ENCODE data around the gene NFKBIE. TPM values are rescaled to one million over a fixed set of nuclear protein-coding genes. Genes with fewer than 3 reads are reported as not detected.

Gene NFKBIE, protein sequence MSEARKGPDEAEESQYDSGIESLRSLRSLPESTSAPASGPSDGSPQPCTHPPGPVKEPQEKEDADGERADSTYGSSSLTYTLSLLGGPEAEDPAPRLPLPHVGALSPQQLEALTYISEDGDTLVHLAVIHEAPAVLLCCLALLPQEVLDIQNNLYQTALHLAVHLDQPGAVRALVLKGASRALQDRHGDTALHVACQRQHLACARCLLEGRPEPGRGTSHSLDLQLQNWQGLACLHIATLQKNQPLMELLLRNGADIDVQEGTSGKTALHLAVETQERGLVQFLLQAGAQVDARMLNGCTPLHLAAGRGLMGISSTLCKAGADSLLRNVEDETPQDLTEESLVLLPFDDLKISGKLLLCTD
- total RNA-seq = 4.3 and 8.9 TPM in 2 replicates

DNA sequence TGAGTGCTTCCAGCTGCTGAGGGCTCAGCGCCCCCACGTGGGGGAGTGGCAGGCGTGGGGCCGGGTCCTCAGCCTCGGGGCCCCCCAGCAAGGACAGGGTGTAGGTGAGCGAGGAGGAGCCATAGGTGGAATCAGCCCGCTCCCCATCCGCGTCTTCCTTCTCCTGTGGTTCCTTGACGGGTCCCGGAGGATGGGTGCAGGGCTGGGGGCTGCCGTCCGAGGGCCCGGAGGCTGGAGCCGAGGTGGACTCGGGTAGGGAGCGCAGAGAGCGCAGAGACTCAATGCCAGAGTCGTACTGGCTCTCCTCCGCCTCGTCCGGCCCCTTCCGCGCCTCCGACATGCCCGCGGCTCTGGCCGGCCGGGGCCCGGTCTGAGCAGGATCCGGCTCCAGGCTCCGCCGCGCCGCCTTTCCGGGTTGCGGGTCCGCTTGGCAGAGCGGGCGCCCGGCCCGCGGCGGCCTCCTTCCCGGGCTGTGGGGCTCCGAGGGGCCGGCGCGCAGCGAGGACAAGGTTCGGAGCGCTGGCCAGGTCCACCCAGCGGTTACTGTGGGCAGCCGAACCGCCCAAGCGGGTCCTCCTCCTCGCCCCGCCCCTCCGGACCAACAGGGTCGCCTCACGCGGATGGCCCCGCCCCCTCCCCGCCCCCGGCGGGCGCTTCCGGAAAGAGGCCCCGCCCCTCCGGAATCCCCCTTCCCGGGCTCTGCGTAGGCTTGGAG lies at the start of gene NFKBIE:
NFKBIE (minus strand) TSS at position 545 of the 715 bp plus-strand sequence; CDS start at position 340, 205 bp downstream.

DNA sequence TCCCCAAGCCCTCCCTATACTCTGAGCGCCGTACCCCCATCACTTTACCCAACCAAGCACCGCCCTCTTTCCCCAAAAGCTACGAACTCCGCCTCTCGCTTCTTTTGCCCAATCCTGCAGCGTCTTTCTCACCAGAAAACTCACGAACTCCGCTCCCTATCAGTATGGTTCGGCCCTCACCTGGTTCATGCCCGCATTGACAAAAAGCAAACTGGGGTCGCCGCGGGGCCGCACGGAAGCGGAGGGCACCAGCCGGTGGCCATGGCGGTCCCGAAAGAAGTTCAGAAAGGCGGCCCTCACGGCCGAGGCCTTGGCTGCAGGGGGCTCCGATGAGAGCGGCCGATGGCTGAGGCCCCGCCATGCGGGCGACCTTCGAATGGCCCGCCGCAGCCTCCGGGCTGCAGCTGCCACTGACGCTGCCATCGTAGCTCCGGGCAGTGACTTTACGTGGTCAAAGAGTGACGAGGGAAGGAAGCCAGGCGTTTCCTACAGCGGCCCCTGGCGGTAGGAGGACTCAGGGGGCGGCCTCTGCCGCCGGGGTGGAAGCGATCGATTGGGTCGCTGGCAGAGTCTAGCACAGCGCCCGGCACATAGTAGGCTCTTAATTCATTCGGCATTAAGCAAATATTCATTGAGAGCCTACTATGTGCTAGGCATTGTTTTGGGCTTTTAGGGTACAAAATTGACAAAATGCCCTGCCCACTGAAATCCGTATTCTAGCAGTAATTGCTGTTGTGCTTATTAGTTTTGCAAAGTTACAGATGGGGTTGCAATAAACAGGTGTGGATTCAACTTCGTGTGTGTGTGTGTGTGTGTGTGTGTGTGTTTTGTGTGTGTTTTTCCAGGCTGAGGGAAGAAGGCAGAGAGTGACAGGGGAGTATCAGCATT lies 47.8 kb upstream of the NFKBIE start, which contains the start of gene AARS2:
AARS2 (minus strand) TSS at position 447 of the 888 bp plus-strand sequence; CDS start at position 423, 24 bp downstream.

DNA sequence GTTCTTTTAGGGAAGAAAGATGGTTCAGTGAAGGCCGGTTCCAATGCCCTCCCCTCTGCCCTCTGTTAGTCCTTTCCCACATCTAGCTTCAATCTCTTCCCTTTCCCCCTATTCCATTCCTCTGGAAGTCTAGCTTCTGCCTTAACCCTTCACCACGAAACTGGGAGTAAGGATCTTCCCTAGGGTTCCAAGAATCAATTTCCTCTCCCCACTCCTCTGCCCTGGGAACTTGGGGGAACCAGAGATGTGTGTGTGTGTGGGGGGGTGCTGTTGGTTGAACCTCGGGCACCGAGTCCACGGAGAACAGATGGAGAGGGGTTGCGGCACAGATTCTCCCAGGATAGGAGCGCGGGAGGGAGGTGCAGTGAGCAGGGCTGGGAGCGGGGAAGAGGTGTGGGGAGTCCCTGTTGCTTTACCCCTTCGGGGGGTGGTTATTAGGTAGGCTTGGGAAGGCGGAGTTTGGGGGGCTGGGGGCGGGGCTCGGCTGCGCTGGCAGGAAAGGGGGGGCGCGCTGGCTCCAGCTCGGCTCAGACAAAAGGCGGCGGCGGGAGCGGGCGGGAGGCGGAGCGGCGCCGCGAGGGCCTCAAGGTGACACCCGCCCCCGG lies 4.7 kb upstream of the NFKBIE start, which contains the start of gene TMEM151B:
TMEM151B (plus strand) TSS at position 530 of the 605 bp plus-strand sequence. CDS start 293 bp downstream, outside the sequence.

DNA sequence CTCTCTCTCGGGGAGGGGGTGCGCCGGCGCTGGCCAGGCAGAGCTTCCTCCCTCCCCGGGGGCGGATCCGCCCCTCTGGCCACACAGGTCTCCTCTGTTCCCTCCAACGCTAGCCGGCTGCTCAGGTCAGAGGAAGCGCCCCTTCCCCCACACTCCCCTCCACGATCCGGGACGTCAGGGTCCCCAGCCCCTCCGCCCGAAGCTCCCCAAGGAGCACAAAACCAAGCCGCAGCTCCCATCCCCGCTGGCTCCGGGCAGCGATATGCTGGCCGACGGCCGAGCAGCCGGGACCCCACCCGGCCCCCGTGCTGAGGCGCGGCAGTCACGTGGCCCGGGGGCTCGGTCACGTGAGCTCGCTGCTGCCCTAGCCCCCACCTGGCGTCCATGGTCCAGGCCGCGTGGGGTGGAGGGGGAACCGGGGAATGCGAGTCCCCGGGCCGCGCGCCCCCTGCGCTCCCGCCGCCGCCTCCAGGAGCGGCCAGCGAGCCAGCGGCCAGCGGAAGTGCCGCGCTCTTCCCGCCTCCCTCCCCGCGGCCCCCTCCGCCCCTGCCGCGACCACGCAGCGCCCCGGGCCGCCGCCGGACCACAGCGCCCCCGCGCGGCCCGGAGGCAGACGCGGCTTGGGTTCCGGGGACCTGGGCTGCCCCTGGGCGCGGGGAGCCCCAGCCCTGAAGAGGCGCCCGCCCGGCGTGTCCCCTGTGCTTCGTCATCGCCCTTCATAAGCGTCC lies 8.2 kb downstream of the NFKBIE start, which contains the start of gene SLC35B2:
SLC35B2 (minus strand) TSS at position 504 of the 728 bp plus-strand sequence; CDS start at position 386, 118 bp downstream.

DNA sequence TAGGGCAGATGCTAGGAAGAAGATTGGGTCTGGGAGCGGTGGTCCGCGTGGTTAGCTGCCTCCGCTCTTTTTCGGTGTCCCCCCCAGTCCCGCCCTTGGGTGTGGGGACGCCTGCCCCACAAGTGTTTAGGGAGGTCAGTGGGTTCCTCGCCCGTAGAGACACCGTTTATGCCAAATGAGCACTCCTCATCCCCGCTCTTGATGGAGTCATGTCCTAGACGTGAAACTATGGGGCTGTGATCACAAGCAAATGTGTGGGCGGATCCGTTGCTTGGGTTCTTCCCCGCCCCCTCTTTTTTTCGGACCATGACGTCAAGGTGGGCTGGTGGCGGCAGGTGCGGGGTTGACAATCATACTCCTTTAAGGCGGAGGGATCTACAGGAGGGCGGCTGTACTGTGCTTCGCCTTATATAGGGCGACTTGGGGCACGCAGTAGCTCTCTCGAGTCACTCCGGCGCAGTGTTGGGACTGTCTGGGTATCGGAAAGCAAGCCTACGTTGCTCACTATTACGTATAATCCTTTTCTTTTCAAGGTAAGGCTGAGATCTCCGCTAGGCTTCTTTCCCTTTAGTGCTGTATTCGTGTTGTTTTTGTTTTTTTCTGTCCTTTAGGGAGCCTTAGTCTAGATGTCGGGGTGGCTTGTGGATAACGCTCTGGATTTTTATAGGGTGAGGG lies 18.6 kb downstream of the NFKBIE start, which contains the start of gene HSP90AB1:
HSP90AB1 (plus strand) TSS at position 439 of the 675 bp plus-strand sequence. CDS start 1,529 bp downstream, outside the sequence.

DNA sequence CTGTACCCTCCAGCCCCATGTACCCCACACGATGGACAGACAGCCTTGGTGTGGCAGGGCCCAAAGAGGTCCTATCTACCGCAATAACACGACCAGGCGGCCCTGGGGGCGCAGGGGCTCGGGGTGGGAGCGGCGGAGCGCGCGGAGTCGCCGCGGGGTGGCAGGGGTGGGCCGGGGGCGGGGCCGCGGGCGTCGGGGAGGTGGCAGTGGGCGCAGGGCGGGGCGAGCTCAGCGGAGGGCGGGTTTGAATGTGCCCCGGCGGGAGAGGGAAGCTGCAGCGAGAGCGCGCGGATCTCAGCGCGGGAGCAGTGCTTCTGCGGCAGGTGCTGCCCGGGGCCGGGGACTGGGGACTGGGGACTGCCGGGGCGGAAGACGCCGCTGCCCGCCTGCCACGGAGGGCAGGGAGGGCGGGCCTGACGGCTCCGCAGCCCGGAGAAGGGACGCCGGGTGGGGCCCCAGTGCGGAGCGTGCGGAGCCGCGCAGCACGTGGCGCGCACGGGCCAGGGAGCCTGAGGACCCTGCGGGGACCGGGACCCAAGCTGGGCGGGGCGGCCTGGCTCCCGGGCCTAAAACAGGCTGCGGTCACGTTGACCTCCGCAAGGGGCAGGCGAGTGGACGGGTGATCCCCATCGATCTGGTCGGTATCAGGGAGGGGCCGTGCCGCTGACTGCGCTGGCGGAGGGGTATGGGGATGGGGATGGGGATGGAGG lies 41.9 kb downstream of the NFKBIE start, which contains the start of gene SLC29A1:
SLC29A1 (plus strand) TSS at position 277 of the 710 bp plus-strand sequence. CDS start 3,719 bp downstream, outside the sequence.

DNA sequence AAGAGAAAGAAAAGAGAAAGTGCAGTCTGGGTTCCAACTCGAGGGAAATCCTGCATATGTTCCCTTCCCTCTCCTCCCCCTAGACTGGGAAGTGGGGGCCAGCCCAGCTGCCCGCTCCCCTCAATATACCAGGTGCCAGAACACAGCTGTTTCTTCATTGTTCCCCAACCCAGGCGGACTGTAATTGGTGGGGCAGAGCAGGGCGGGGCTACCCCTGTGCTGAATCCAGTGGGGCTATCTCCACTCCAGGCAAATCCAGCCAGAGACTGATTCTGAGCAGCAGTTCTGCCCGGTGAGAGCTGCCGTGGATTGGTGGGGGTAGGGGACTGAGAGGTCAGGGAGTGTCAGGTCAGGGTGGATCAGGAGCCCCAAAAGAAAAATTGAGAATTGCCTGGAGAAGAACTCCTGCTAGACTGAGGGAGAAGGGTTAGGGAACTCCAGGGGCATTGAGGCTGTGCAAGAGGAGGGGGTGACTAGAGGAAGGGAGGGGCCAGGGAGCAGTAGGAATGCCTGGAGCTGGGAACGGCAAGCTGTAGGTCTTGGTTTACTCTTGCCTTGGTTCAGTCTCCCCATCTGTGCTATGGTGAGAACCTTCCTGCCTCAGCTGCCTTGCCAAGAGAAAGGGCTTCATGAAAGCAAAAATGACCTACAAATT lies 48.5 kb downstream of the NFKBIE start, which contains the start of gene MYMX:
MYMX (plus strand) TSS at position 250 of the 655 bp plus-strand sequence. CDS start 546 bp downstream, outside the sequence.

Small RNAs within 50 kb of the gene (small RNA-seq; reads per million reads assigned to genes)
- gene RN7SL811P = not detected

Other genes starting within 250 kb of the NFKBIE start
- gene MRPL14, start 138.1 kb downstream of the NFKBIE start, total RNA-seq = 49.7 and 56.1 TPM in 2 replicates
- 29.9 and 32.2 TPM in 2 replicates for gene TMEM63B, start 138.0 kb downstream of the NFKBIE start, total RNA-seq
- gene CAPN11, start 106.7 kb downstream of the NFKBIE start, total RNA-seq = not detected in 2 replicates
- gene MYMX, start 48.6 kb downstream of the NFKBIE start, total RNA-seq = not detected in 2 replicates
- gene SLC29A1, start 42.0 kb downstream of the NFKBIE start, total RNA-seq = 25.9 and 29.4 TPM in 2 replicates
- gene HSP90AB1, start 18.4 kb downstream of the NFKBIE start, total RNA-seq = 680 and 845 TPM in 2 replicates
- 64.6 and 69.5 TPM in 2 replicates for gene SLC35B2, start 8.0 kb downstream of the NFKBIE start, total RNA-seq
- gene TMEM151B, start 4.9 kb upstream of the NFKBIE start, total RNA-seq = under 0.01 TPM in 2 replicates
- gene AARS2, start 47.8 kb upstream of the NFKBIE start, total RNA-seq = 6.3 and 7.5 TPM in 2 replicates
- 0.13 TPM in 1 of 2 replicates, not detected in the other for gene SPATS1, start 77.1 kb upstream of the NFKBIE start, total RNA-seq
- gene CDC5L, start 122.2 kb upstream of the NFKBIE start, total RNA-seq = 25.5 and 27.2 TPM in 2 replicates

Data from articular chondrocyte of knee joint (primary cell).